Thymus (tissue), 11 donors: ENCODE measurements around the gene NDUFS5. TPM values are rescaled to one million over a fixed set of nuclear protein-coding genes. Genes with fewer than 3 reads are reported as not detected.
A peak's percentile ranks its signal among the peaks of the same experiment; 100 is the strongest.
"Not testable (repeated sequence)": the region's sequence is repeated elsewhere in the genome, so short reads cannot be mapped to it uniquely, and the experiment has no call there.

Experiments used
- DNase-seq, 9 donors: peaks; one replicate each; pipeline ENCODE4 v3.0.0-alpha.2; 2013; ENCODE audit warnings: low spot score in 9 of 9, low read depth in 6 of 9, missing footprints in 1 of 9
- H3K27ac ChIP-seq, 2 donors: one replicate each; pipeline ENCODE4 v1.5.1; 2013; ENCODE audit warnings: control low read depth in 1 of 2, low read depth in 1 of 2, low read length in 1 of 2, mild to moderate bottlenecking in 1 of 2, moderate library complexity in 1 of 2
- H3K27me3 ChIP-seq, 2 donors: one replicate each; pipeline ENCODE4 v1.5.1; 2013; ENCODE audit warnings: low read length in 1 of 2; ENCODE audit not compliant: control insufficient read depth in 2 of 2, insufficient read depth in 1 of 2
- H3K36me3 ChIP-seq, 2 donors: one replicate each; pipeline ENCODE4 v1.5.1; 2013; ENCODE audit warnings: low read length in 1 of 2, mild to moderate bottlenecking in 1 of 2, moderate library complexity in 1 of 2; ENCODE audit not compliant: control insufficient read depth in 2 of 2, insufficient read depth in 2 of 2
- H3K4me1 ChIP-seq, 2 donors: one replicate each; pipeline ENCODE4 v1.5.1; 2013; ENCODE audit warnings: low read length in 2 of 2; ENCODE audit not compliant: control insufficient read depth in 2 of 2, insufficient read depth in 2 of 2
- H3K4me3 ChIP-seq, 2 donors: one replicate each; pipeline ENCODE4 v1.5.1; 2013; ENCODE audit warnings: low read length in 2 of 2, control low read depth in 1 of 2, mild to moderate bottlenecking in 1 of 2
- H3K9me3 ChIP-seq, 2 donors: one replicate each; pipeline ENCODE4 v1.5.1; 2013; ENCODE audit warnings: low read length in 1 of 2, mild to moderate bottlenecking in 1 of 2; ENCODE audit not compliant: control insufficient read depth in 2 of 2, insufficient read depth in 1 of 2
- WGBS: extraction: QIAGEN DNeasy Blood & Tissue Kit; methylation state at CpG from one replicate; pipeline ENCODE4 v1.1.7; 2013; 5-methylcytosine and 5-hydroxymethylcytosine counted together
- polyA plus RNA-seq: library from polyadenylated mRNA; stranded (reverse); fragments of 200-250 nt; gene quantifications from one replicate; pipeline ENCODE4 v1.2.3, GENCODE V29; 2013
- total RNA-seq: library from RNA; stranded (reverse); fragments of 120-200 nt; gene quantifications from one replicate; pipeline ENCODE4 v1.2.4, GENCODE V29; 2013
- donor health status: healthy.

Gene NDUFS5
- total and polyA plus RNA-seq, 2 donors: 359 to 483 TPM

DNA sequence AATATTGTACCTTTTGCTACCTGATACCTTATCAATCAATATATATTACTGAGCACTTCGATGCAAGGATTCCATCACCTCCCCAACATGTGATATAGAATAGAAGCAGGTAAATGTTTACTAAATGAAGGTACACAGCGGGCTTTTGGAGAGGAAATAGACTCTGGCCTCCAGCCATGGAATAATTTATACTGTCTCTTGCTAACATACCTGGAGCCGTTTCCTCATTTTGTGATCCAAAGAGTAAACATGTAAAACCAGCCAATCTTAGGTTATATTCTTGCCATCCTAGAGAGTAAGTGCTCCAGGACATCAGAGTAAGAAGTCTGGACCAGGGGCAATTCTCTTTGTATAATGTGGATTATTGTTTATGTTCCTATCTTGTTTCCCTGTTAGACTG lies 39.4 kb downstream of the NDUFS5 start:
- 93% methylated on average over 3 of the region's 3 CpGs for WGBS
- no peaks in the 10 kb centered on the region for H3K4me1 ChIP-seq
- H3K4me3 ChIP-seq: no peak overlapping the region
- no peaks in the 10 kb centered on the region for H3K9me3 ChIP-seq
- DNase-seq: no peak
- no peak overlapping the region for H3K27ac ChIP-seq
- no peaks in the 10 kb centered on the region for H3K27me3 ChIP-seq
- H3K36me3 ChIP-seq: no peaks in the 10 kb centered on the region

DNA sequence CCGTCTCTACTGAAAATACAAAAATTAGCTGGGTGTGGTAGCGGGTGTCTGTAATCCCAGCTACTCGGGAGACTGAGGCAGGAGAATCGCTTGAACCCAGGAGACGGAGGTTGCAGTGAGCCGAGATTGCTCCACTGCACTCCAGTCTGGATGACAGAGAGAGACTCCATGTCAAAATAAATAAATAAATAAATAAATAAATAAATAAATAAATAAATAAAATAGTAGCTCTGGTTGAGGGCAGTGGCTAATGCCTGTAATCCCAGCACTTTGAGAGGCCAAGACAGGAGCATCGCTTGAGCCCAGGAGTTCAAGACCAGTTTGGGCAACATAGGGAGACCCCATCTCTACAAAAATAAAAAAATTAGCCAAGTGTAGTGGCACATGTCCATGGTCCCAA lies 42.1 kb downstream of the NDUFS5 start:
- not testable (repeated sequence) for H3K27me3 ChIP-seq, H3K27ac ChIP-seq, DNase-seq, H3K4me3 ChIP-seq, H3K9me3 ChIP-seq, H3K4me1 ChIP-seq, H3K36me3 ChIP-seq
- over 99% methylated on average over 7 of the region's 7 CpGs for WGBS

DNA sequence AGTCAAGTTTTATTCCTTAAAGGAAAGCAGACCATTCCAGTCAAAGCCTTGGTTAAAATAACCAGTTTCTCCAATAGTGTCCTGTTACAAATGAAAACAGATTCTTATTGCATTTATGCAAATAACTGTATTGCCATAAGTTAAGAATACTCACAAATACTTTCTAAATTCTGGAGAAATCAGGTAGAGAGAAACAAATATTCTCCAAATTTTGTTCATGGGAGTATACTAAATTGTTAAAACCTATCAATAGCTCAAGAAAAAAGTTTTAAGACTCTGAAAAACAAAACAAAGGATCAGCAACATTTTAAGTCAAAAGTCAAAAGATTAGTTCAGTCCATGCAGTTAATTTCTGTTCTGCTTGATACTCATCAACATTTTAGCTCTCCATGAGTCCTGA lies 45.4 kb downstream of the NDUFS5 start:
- not testable (repeated sequence) for H3K4me1 ChIP-seq, H3K36me3 ChIP-seq, H3K4me3 ChIP-seq, DNase-seq, H3K27me3 ChIP-seq, H3K27ac ChIP-seq, H3K9me3 ChIP-seq

DNA sequence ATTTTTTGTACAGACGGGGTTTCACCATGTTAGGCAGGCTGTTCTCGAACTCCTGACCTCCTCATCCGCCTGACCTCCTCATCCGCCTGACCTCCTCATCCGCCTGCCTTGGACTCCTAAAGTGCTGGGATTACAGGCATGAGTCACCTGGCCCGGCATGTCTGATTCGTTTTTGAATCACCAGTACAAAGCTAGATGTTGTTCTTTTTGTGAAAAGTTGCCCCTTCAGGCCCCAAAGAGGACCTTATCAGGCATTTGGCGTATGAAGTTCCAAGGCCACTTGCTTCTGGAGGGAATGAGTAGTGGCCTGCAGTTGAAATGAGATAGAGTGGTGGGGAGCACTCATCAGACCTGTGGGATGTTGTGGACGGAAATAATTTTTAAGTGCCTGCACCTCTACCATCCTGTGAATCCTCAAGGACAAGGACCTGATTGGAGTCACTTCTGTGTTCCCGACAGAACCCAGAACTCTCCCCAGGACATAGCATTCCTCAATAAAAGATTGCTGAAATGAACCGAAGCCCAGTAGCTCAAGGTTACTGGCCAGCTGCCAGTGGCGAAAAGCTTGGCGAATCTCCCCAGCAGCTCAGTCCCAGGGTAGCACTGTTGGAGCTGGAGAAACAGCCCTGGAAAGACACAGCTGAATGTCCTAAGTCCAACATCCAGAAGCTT lies 50.1 kb downstream of the NDUFS5 start:
- no peak overlapping the region for H3K27ac ChIP-seq
- H3K27me3 ChIP-seq: peaks cover 9 to 18% of the 10 kb centered on the region in 2 donors
- no peak overlapping the region for H3K4me3 ChIP-seq
- DNase-seq: no peak
- peaks cover 0 to 4% of the 10 kb centered on the region in 2 donors for H3K9me3 ChIP-seq
- H3K4me1 ChIP-seq: no peaks in the 10 kb centered on the region
- no peaks in the 10 kb centered on the region for H3K36me3 ChIP-seq
- 94% methylated on average over 13 of the region's 13 CpGs for WGBS

DNA sequence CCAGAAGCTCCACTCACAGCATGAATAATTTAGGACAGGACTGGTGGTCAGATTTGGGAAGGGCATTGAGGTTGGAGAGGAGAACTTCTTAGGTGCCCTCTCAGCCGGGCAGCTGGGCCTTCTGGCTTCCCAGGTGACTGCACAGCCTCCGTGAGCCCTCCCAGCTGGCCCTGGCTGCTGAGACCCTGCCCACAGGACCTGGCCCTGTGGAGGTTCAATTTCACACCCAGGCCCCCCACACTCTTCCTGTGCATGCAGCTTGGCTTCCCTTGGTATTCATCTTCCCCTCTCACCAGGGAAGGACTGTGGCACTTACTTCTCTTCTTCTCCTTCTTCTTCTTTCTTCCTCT lies 50.6 kb downstream of the NDUFS5 start:
- H3K36me3 ChIP-seq: no peaks in the 10 kb centered on the region
- H3K27me3 ChIP-seq: peaks cover 14 to 21% of the 10 kb centered on the region in 2 donors
- DNase-seq: no peak
- peaks cover 0 to 4% of the 10 kb centered on the region in 2 donors for H3K9me3 ChIP-seq
- 87% methylated on average over 2 of the region's 2 CpGs for WGBS
- H3K4me1 ChIP-seq: peaks cover 0 to 4% of the 10 kb centered on the region in 2 donors
- H3K27ac ChIP-seq: no peak overlapping the region
- no peak overlapping the region for H3K4me3 ChIP-seq

DNA sequence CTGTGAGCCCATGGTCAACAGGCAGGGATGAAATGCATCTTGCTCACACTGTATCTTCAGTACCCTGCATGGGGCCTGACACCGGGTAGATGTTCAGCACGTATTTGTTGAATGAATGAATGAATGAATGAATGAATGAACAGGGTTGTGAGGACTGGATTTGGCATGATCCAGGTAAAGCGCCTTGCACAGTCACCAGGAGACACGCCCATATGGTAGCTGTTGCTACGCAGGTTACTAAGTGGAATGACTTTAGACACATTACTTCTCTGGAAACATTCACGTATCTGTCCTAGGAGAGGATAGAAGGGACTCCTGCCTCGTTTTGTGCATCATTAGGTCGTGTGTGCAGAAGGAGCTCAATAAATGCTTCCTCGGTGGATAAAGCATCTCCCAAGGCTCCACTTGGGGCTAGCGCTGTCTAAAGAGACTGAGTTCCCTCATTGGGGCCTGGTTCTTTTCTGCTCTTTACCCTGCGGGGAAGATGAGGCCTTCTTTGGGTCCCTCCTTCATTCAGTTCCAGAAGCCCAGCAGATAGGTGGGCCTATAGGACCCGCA lies 54.2 kb downstream of the NDUFS5 start:
- H3K27ac ChIP-seq: no peak overlapping the region
- no peaks in the 10 kb centered on the region for H3K9me3 ChIP-seq
- peaks cover 36 to 54% of the 10 kb centered on the region in 2 donors for H3K27me3 ChIP-seq
- H3K4me1 ChIP-seq: peaks cover 3 to 6% of the 10 kb centered on the region in 2 donors
- no peaks in the 10 kb centered on the region for H3K36me3 ChIP-seq
- no peak for DNase-seq
- WGBS: 89% methylated on average over 12 of the region's 12 CpGs
- no peak overlapping the region for H3K4me3 ChIP-seq

DNA sequence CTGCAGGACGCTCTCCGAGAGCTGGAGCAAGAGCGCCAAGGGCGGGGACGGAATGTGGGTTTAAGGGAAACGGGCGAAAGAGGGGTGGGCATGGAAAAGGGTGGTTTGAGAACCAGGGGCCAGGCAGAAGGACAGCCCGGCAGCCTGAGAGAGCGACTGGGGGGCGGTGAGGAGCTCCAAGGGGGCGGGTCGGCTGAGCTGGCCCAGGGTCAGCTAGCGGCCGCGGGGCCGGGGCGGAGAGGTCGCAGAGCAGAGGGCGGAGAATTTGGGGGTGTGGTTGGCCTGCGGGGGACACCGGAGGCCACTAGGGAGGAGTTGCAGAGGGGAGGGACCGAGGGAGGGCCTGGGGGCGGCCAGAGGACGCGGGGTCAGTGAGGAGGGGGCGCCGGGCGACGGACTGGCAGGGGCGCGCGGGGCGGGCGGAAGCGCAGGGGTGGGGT lies 54.7 kb downstream of the NDUFS5 start:
- peak overlapping the region in 1 of 2 donors; percentile 57 for H3K4me3 ChIP-seq
- H3K27me3 ChIP-seq: peaks cover 36 to 54% of the 10 kb centered on the region in 2 donors
- H3K27ac ChIP-seq: no peak overlapping the region
- H3K9me3 ChIP-seq: no peaks in the 10 kb centered on the region
- no peak for DNase-seq
- H3K36me3 ChIP-seq: no peaks in the 10 kb centered on the region
- 21% methylated on average over 33 of the region's 35 CpGs for WGBS
- peaks cover 3 to 6% of the 10 kb centered on the region in 2 donors for H3K4me1 ChIP-seq

DNA sequence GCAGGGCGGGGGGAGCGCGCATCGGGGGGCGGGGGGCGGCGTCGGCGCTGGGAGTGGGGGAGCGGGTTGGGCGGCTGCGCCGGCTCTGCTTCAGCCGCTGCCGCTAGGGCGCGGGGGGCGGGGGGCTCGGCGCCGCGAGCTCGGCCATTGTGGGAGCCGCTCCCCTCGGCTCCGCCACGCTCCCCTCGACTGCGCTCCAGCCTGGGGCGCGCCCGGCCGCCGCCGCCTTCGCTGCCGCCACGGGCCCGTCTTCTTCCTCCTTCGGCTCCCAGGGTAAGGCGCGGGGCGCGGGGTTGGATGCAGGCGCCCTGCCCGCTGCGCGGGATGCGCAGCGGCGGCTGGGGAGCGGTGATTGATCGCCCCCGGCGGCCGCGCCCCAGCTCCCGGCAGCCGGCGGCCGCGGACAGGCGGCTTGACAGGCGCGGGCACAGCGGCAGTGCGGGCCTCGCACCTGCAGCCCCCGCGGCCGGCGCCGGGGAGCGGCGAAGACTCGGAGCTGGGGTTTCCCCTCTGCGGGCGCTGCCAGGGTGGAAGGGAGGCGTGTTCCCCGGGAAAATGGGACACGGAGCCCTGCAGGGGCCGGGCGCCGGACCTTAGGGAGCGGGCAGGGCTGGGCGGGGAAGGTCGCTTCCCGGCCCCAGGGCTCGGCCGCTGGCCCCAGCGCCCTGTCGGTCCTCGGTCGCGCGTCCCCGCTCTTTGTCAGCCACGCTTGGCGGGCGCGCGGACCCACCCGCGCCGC lies 55.3 kb downstream of the NDUFS5 start:
- under 1% methylated on average over 99 of the region's 105 CpGs for WGBS
- H3K27me3 ChIP-seq: peaks cover 36 to 54% of the 10 kb centered on the region in 2 donors

More for the DNA sequence above, 55.3 kb downstream of the NDUFS5 start:
- no peaks in the 10 kb centered on the region for H3K9me3 ChIP-seq
- peak overlapping the region in 1 of 2 donors; percentile 57 for H3K4me3 ChIP-seq
- peaks cover 3 to 6% of the 10 kb centered on the region in 2 donors for H3K4me1 ChIP-seq
- H3K36me3 ChIP-seq: no peaks in the 10 kb centered on the region
- H3K27ac ChIP-seq: no peak overlapping the region
- DNase-seq: no peak
